ENCODE measurements around the gene TRAM2.

TRAM2 gene

DNA sequence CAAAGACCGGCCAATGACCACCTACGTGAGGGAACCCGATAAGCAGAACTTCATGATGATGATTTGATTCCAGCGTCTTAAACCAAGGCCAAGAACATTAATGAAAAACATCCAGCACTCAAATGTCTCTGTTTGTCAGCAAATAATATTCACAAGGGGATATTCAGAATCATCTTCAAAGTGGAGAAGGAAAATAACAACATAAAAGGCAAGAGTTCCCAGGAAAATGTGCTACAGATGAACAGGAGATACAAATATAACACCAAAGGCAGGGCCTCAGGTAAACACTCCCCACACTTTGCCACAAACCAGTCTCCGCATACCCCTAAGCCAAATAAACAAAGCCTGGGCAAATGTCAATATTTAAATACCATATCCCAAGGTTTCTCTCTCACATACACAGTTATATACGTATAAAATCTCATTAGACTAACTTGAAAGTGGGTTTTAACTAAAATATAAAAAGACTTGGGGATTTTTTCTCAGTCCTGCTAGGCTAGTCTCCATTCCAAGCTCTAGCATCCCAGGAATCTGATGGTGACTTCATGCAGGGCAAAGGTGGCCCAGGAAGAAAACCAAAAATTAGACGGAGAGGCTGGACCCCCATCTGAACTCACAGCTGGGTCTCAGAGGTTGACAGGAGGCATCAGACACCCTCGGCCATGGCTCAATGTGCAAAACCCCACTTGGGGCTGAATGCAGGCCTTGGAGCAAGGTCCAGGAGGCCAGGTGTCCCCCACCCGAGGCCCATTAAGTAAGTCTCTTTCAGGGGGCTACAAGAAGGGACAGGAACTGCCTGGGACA, 32.1 kb downstream of the TRAM2 start:
- Mint-ChIP-seq H3K4me3 (no peak overlapping the region), H3K4me1 (peaks cover 67% of the 10 kb centered on the region), H3K27me3 (ENCODE audit: low read depth) (no peaks in the 10 kb centered on the region), H3K27ac (peak overlapping the region; percentile 33 to 50 (median 47)), H3K9me3 (no peaks in the 10 kb centered on the region), H3K36me3 (ENCODE audit: low read depth) (peaks cover 5% of the 10 kb centered on the region)
- no peak for TF ChIP-seq CTCF (IDR thresholded peaks at IDR 0.05; ENCODE audit: unreplicated experiment in 3 of 3)

GRCh38 chr6:52543729-52544601, 32.9 kb downstream of the TRAM2 start:
- peaks cover 9% of the 10 kb centered on the region for H3K36me3 Mint-ChIP-seq (ENCODE audit: low read depth)
- H3K4me3 Mint-ChIP-seq, result no peak overlapping the region
- peaks cover 70% of the 10 kb centered on the region for H3K4me1 Mint-ChIP-seq
- H3K27ac Mint-ChIP-seq, result peak overlapping the region; percentile 12 to 47 (median 29)
- no peaks in the 10 kb centered on the region for H3K9me3 Mint-ChIP-seq
- H3K27me3 Mint-ChIP-seq (ENCODE audit: low read depth), result no peaks in the 10 kb centered on the region
- no peak for TF ChIP-seq CTCF (IDR thresholded peaks at IDR 0.05; ENCODE audit: unreplicated experiment in 3 of 3)

- peaks cover 7% of the 10 kb centered on the region for H3K36me3 Mint-ChIP-seq (ENCODE audit: low read depth)
- TF ChIP-seq CTCF (IDR thresholded peaks at IDR 0.05; ENCODE audit: unreplicated experiment in 3 of 3), result no peak
- H3K4me1 Mint-ChIP-seq, result peaks cover 66% of the 10 kb centered on the region
- no peaks in the 10 kb centered on the region for H3K27me3 Mint-ChIP-seq (ENCODE audit: low read depth)
- H3K9me3 Mint-ChIP-seq, result no peaks in the 10 kb centered on the region
- H3K4me3 Mint-ChIP-seq, result no peak overlapping the region
- peak overlapping the region in 2 of 3 experiments; percentile 37 to 47 for H3K27ac Mint-ChIP-seq
These were observed 33.6 kb downstream of the TRAM2 start for GRCh38 chr6:52543262-52543661.

- Mint-ChIP-seq H3K27ac (no peak overlapping the region), H3K36me3 (ENCODE audit: low read depth) (peaks cover 9% of the 10 kb centered on the region), H3K27me3 (ENCODE audit: low read depth) (no peaks in the 10 kb centered on the region), H3K9me3 (no peaks in the 10 kb centered on the region), H3K4me3 (no peak overlapping the region), H3K4me1 (peaks cover 61% of the 10 kb centered on the region)
- no peak for TF ChIP-seq CTCF (IDR thresholded peaks at IDR 0.05; ENCODE audit: unreplicated experiment in 3 of 3)
These were observed 35.7 kb downstream of the TRAM2 start for GRCh38 chr6:52541135-52541534.

DNA sequence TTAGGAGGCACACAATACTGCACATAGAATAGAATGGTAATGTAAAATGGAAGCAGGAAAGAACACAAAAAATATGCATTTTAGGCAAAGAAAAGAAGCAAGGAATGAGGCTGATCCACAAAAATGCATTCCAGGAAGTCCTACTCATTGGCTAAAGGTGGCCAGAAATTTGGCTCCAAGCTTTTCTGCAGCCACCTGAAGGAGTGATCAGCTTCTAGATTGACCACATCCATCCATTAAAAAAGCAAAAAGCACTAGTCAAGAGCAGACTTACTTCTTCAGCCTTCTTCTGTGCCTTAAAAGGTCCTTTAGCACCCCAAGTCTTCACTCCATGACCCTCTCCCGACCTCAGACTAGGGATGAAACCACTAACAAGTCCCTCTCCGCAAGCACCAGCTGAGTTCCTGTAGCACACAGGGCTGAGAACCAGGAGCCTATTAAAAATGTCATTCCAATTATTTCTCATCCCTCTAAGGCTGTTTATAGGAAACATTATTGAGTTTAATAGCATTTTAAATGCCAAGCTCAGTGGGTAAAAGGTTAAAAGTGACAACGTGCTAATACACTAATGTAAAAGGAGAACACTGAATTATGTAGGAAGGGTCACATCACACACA, 36.5 kb downstream of the TRAM2 start:
- H3K4me3 Mint-ChIP-seq, result no peak overlapping the region
- no peaks in the 10 kb centered on the region for H3K27me3 Mint-ChIP-seq (ENCODE audit: low read depth)
- H3K9me3 Mint-ChIP-seq, result no peaks in the 10 kb centered on the region
- H3K27ac Mint-ChIP-seq, result peak overlapping the region in 2 of 3 experiments; percentile 1 to 58
- H3K4me1 Mint-ChIP-seq, result peaks cover 54% of the 10 kb centered on the region
- TF ChIP-seq CTCF (IDR thresholded peaks at IDR 0.05; ENCODE audit: unreplicated experiment in 3 of 3), result no peak
- peaks cover 9% of the 10 kb centered on the region for H3K36me3 Mint-ChIP-seq (ENCODE audit: low read depth)
